Lung (tissue), 12 donors: ENCODE data around the gene SSBP3. TPM values are rescaled to one million over a fixed set of nuclear protein-coding genes. Genes with fewer than 3 reads are reported as not detected.

Experiments used
- ATAC-seq: fragments of 200-7000 bp; cut with Tn5 transposase; one replicate; pipeline ENCODE4 v1.9.1; 2020; ENCODE audit warnings: moderate number of reproducible peaks; ENCODE audit not compliant: insufficient read depth, low FRiP score
- DNase-seq, 3 donors: peaks; one replicate each; pipeline ENCODE4 v3.0.0-alpha.2; 2013 to 2017
- H3K27ac ChIP-seq, 2 donors: one replicate each; pipeline ENCODE4 v1.5.1; 2013; ENCODE audit warnings: mild to moderate bottlenecking in 2 of 2, moderate library complexity in 2 of 2, control low read depth in 1 of 2, inconsistent platforms in 1 of 2, low read depth in 1 of 2, low read length in 1 of 2
- H3K27me3 ChIP-seq, 3 donors: one replicate each; pipeline ENCODE4 v1.5.1; 2013; ENCODE audit warnings: low read length in 2 of 3; ENCODE audit not compliant: control insufficient read depth in 3 of 3, insufficient read depth in 3 of 3
- H3K36me3 ChIP-seq, 4 donors: one replicate each; pipeline ENCODE4 v1.5.1; 2013; ENCODE audit warnings: low read length in 4 of 4, mild to moderate bottlenecking in 1 of 4, moderate library complexity in 1 of 4; ENCODE audit not compliant: control insufficient read depth in 4 of 4, insufficient read depth in 4 of 4
- H3K4me1 ChIP-seq, 5 donors: one replicate each; pipeline ENCODE4 v1.5.1; 2013; ENCODE audit warnings: low read length in 5 of 5, mild to moderate bottlenecking in 2 of 5, moderate library complexity in 1 of 5; ENCODE audit not compliant: control insufficient read depth in 5 of 5, insufficient read depth in 5 of 5
- H3K4me3 ChIP-seq: one replicate; pipeline ENCODE4 v1.5.1; 2013; ENCODE audit warnings: mild to moderate bottlenecking, control low read depth, moderate library complexity
- H3K9ac ChIP-seq, 2 donors: one replicate each; pipeline ENCODE4 v1.5.1; 2013; ENCODE audit warnings: low read length in 2 of 2, control low read depth in 1 of 2; ENCODE audit not compliant: insufficient read depth in 1 of 2
- H3K9me3 ChIP-seq, 4 donors: one replicate each; pipeline ENCODE4 v1.5.1; 2013; ENCODE audit warnings: low read length in 3 of 4, mild to moderate bottlenecking in 1 of 4, moderate library complexity in 1 of 4; ENCODE audit not compliant: control insufficient read depth in 4 of 4, insufficient read depth in 3 of 4
- WGBS, 2 donors: extraction: QIAGEN DNeasy Blood & Tissue Kit; methylation state at CpG; one replicate each; pipeline ENCODE4 v1.1.7; 2013; 5-methylcytosine and 5-hydroxymethylcytosine counted together
- polyA plus RNA-seq, 2 donors: library from polyadenylated mRNA; stranded (reverse); fragments of 200-250 nt; gene quantifications; one replicate each; pipeline ENCODE4 v1.2.1, GENCODE V29; 2013
- total RNA-seq, 2 donors: library from RNA; depleted of rRNA in 1 of 2; stranded (reverse); fragments of >200 nt in 1 of 2; gene quantifications; one replicate each; pipeline ENCODE4 v1.2.1, GENCODE V29; 2014 to 2021
- TF ChIP-seq, protein P1 (sequence below): IDR thresholded peaks from 2 replicates; pipeline ENCODE4 v1.5.1; 2012; ENCODE audit warnings: mild to moderate bottlenecking; ENCODE audit errors: control extremely low read depth, extremely low read depth
- donor health status: control.
- donor health status: control.
- donor health status: Bipolar disorder and iron deficiency.
- donor health status: healthy.
- donor health status: DM: yes; HTN: yes; CAD: no.

Gene SSBP3
- total and polyA plus RNA-seq, 4 donors, result 15.9 to 47.8 (median 34.8) TPM

DNA sequence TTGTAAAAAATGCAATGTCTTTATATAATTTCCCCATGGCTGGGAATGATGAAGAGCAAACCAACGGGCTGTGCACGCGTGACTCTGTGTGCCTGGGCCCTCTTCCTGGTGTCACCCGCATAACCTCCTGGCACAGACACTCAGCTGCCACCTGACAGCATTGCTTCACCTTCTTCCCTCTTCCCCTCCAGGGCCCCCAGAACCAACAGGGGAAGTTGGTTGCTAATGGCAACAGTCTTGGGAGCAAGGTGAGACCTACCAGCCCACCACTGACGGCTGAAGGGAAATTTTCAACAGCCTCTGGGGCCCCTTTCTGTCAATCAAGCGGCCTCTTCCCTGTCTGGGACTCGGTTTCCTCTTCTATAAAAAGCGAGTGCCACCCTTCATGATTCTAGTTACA lies 33.2 kb downstream of the SSBP3 start:
- no peaks in the 10 kb centered on the region for H3K9me3 ChIP-seq
- no peak overlapping the region for H3K9ac ChIP-seq
- peaks cover 0 to 4% (median 1%) of the 10 kb centered on the region in 4 donors for H3K36me3 ChIP-seq
- H3K4me1 ChIP-seq, result peaks cover 8 to 59% (median 30%) of the 10 kb centered on the region in 5 donors
- DNase-seq (no peak), ATAC-seq (no peak)
- no peak overlapping the region for H3K4me3 ChIP-seq
- WGBS, 2 donors, result 29 to 64% methylated on average over 8 of the region's 8 CpGs
- no peak overlapping the region for H3K27ac ChIP-seq
- no peaks in the 10 kb centered on the region for H3K27me3 ChIP-seq
- TF ChIP-seq, protein P1, sequence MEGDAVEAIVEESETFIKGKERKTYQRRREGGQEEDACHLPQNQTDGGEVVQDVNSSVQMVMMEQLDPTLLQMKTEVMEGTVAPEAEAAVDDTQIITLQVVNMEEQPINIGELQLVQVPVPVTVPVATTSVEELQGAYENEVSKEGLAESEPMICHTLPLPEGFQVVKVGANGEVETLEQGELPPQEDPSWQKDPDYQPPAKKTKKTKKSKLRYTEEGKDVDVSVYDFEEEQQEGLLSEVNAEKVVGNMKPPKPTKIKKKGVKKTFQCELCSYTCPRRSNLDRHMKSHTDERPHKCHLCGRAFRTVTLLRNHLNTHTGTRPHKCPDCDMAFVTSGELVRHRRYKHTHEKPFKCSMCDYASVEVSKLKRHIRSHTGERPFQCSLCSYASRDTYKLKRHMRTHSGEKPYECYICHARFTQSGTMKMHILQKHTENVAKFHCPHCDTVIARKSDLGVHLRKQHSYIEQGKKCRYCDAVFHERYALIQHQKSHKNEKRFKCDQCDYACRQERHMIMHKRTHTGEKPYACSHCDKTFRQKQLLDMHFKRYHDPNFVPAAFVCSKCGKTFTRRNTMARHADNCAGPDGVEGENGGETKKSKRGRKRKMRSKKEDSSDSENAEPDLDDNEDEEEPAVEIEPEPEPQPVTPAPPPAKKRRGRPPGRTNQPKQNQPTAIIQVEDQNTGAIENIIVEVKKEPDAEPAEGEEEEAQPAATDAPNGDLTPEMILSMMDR, result no peak

DNA sequence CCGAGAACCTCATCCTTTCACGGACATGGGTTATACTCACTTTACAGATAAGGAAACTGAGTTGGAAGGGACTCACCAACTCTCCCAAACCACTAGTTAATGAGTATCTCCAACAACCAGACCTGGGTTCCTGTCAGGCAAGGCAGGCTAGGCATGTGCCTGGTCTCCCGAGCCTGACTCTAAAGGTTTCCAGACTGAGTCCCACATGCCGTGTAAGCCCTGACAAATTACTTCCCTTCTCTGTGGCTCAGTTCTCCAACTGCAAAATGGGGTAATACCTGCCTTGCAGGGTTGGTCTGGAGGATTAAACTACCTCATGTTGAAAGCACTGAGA lies 34.3 kb downstream of the SSBP3 start:
- no peak overlapping the region for H3K27ac ChIP-seq
- no peaks in the 10 kb centered on the region for H3K27me3 ChIP-seq
- ATAC-seq (no peak), DNase-seq (no peak)
- peaks cover 0 to 4% (median 1%) of the 10 kb centered on the region in 4 donors for H3K36me3 ChIP-seq
- no peak overlapping the region for H3K9ac ChIP-seq
- no peaks in the 10 kb centered on the region for H3K9me3 ChIP-seq
- peaks cover 0 to 50% (median 25%) of the 10 kb centered on the region in 5 donors for H3K4me1 ChIP-seq
- TF ChIP-seq, protein P1, result no peak
- 55 to 66% methylated on average over 4 of the region's 4 CpGs for WGBS, 2 donors
- no peak overlapping the region for H3K4me3 ChIP-seq

DNA sequence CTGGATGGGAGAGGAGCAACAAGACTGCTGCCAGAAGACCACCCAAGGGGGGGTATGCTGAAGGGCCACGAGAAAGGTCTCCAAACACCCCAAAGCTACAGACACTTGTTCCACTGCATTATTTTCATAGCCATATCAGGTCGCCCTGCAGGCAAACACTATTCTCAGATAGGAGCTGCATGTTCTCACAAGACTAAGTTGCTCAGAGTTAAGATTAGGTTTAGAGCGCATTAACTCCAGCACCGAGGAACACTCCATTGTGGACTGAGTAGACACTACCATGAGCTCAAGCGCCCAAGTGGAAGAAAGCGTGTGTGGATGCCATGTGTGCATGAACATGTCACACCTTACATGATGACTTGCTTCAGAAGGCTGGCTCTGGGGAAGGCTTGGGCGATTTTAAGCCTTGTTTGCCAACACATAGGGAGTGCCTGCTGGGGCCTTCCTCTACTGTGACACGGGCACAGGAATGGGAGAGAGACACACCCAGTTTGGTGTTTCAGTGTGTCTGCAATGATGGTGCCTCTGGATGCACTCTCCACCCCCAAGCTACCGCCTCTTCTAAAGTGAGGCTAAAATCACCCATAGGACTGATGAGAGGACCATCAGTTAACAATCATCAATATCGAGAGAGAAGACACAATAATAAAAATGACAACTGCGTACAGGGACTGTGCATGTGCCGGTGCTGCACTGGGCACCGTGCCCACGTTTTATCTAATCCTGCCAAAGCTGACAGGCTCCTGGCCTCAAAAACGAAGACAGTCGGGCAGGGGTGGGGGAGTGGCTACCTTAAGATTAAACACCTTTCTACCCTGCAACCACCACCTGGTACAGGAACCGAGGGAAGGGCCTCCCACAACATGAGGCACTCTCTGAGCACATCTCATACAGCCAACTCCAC lies 34.9 kb downstream of the SSBP3 start:
- TF ChIP-seq, protein P1, result no peak
- no peak for DNase-seq
- Histone ChIP-seq H3K27ac (no peak overlapping the region), H3K27me3 (no peaks in the 10 kb centered on the region), H3K9me3 (no peaks in the 10 kb centered on the region), H3K9ac (no peak overlapping the region), H3K4me3 (no peak overlapping the region), H3K36me3 (peaks cover 0 to 4% (median 1%) of the 10 kb centered on the region in 4 donors), H3K4me1 (peaks cover 0 to 46% (median 24%) of the 10 kb centered on the region in 5 donors)
- no peak for ATAC-seq
- WGBS, 2 donors, result 65 to 74% methylated on average over 17 of the region's 17 CpGs
